HG02759 (cell line): Measurements from ENCODE around the gene SV2B.
"Not testable (repeated sequence)": the region's sequence is repeated elsewhere in the genome, so short reads cannot be mapped to it uniquely, and the experiment has no call there.

Experiments used
- ATAC-seq: cut with Tn5 transposase; IDR thresholded peaks from one replicate; pipeline ENCODE4 v1.9.1; 2021; ENCODE audit warnings: mild to moderate bottlenecking, moderate library complexity; ENCODE audit not compliant: unreplicated experiment

The SV2B gene

GRCh38 chr15:91304210-91304609, 204.2 kb downstream of the SV2B start:
- ATAC-seq = no peak

- ATAC-seq = no peak
Observed at GRCh38 chr15:91304786-91305185, 204.7 kb downstream of the SV2B start.

- ATAC-seq = no peak
Observed at GRCh38 chr15:91306144-91306543, 206.1 kb downstream of the SV2B start.

- ATAC-seq = no peak
Observed at GRCh38 chr15:91307601-91308000, 207.5 kb downstream of the SV2B start.

- ATAC-seq = no peak
Observed at GRCh38 chr15:91308199-91308598, 208.1 kb downstream of the SV2B start.

- ATAC-seq = no peak
Observed at GRCh38 chr15:91308855-91309254, 208.8 kb downstream of the SV2B start.

- no peak for ATAC-seq
Observed at GRCh38 chr15:91311986-91312385, 211.9 kb downstream of the SV2B start.

- ATAC-seq = no peak
Observed at GRCh38 chr15:91316126-91316525, 216.1 kb downstream of the SV2B start.

- no peak for ATAC-seq
Observed at GRCh38 chr15:91318516-91318915, 218.5 kb downstream of the SV2B start.

GRCh38 chr15:91318931-91319330, 218.9 kb downstream of the SV2B start:
- ATAC-seq = no peak

- no peak for ATAC-seq
Observed at GRCh38 chr15:91319371-91320059, 219.5 kb downstream of the SV2B start.

GRCh38 chr15:91320101-91320500, 220.0 kb downstream of the SV2B start:
- ATAC-seq = no peak

GRCh38 chr15:91329914-91330313, 229.9 kb downstream of the SV2B start:
- no peak for ATAC-seq

- no peak for ATAC-seq
Observed at GRCh38 chr15:91331581-91331980, 231.5 kb downstream of the SV2B start.

- ATAC-seq = no peak
Observed at GRCh38 chr15:91335702-91336101, 235.6 kb downstream of the SV2B start.

- ATAC-seq = no peak
Observed at GRCh38 chr15:91336687-91337086, 236.6 kb downstream of the SV2B start.

- ATAC-seq = no peak
Observed at GRCh38 chr15:91338766-91339165, 238.7 kb downstream of the SV2B start.

GRCh38 chr15:91342097-91342496, 242.0 kb downstream of the SV2B start:
- ATAC-seq = no peak

GRCh38 chr15:91344912-91345311, 244.9 kb downstream of the SV2B start:
- ATAC-seq = not testable (repeated sequence)

GRCh38 chr15:91345736-91346135, 245.7 kb downstream of the SV2B start:
- no peak for ATAC-seq

GRCh38 chr15:91346259-91346658, 246.2 kb downstream of the SV2B start:
- no peak for ATAC-seq

- ATAC-seq = no peak
Observed at GRCh38 chr15:91348752-91349500, 248.9 kb downstream of the SV2B start.
